ENCODE measurements around the gene AKT3.

AKT3 gene

GRCh38 chr1:243513726-243514491, 336.1 kb downstream of the AKT3 start:
- TF ChIP-seq CTCF (IDR thresholded peaks at IDR 0.05): no peak
- Histone ChIP-seq H3K4me3 (no peak overlapping the region), H3K27ac (no peak overlapping the region)
- no peak for DNase-seq (ENCODE audit: low spot score)

GRCh38 chr1:243510928-243511327, 339.1 kb downstream of the AKT3 start:
- no peak overlapping the region for H3K27ac ChIP-seq
- DNase-seq (ENCODE audit: low spot score): no peak
- TF ChIP-seq CTCF (IDR thresholded peaks at IDR 0.05): no peak

GRCh38 chr1:243508943-243509342, 341.1 kb downstream of the AKT3 start:
- TF ChIP-seq CTCF (IDR thresholded peaks at IDR 0.05): no peak
- no peak for DNase-seq (ENCODE audit: low spot score)
- Histone ChIP-seq H3K27ac (no peak overlapping the region), H3K4me3 (no peak overlapping the region)

More at GRCh38 chr1:243510928-243511327, 339.1 kb downstream of the AKT3 start:
- H3K4me3 ChIP-seq: no peak overlapping the region

GRCh38 chr1:243508303-243508713, 341.7 kb downstream of the AKT3 start:
- no peak for DNase-seq (ENCODE audit: low spot score)
- no peak overlapping the region for H3K4me3 ChIP-seq
- no peak for TF ChIP-seq CTCF (IDR thresholded peaks at IDR 0.05)
- no peak overlapping the region for H3K27ac ChIP-seq

GRCh38 chr1:243507672-243508302, 342.3 kb downstream of the AKT3 start:
- no peak for TF ChIP-seq CTCF (IDR thresholded peaks at IDR 0.05)
- no peak for DNase-seq (ENCODE audit: low spot score)
- H3K27ac ChIP-seq: no peak overlapping the region
- no peak overlapping the region for H3K4me3 ChIP-seq

GRCh38 chr1:243507001-243507671, 342.9 kb downstream of the AKT3 start:
- no peak for DNase-seq (ENCODE audit: low spot score)

More at GRCh38 chr1:243507001-243507671, 342.9 kb downstream of the AKT3 start:
- no peak for TF ChIP-seq CTCF (IDR thresholded peaks at IDR 0.05)
- Histone ChIP-seq H3K4me3 (no peak overlapping the region), H3K27ac (no peak overlapping the region)
